Fibroblast of lung (primary cell): ENCODE data around the gene TUBB1.

ENCODE experiments used
- EZH2 ChIP-seq: IDR thresholded peaks from 2 replicates; pipeline ENCODE4 v1.5.1; 2012; ENCODE audit warnings: low read length, control low read depth, mild to moderate bottlenecking; ENCODE audit errors: missing control alignments
- TF ChIP-seq, protein P1 (sequence below), 2 donors: IDR thresholded peaks in 1 of 2; conservative IDR thresholded peaks in 1 of 2; 1 replicate in 1 of 2; 2 replicates in 1 of 2; pipeline ENCODE4 v1.5.1; 2011 to 2012; ENCODE audit warnings: low read length in 2 of 2, control low read depth in 1 of 2, inconsistent platforms in 1 of 2, low read depth in 1 of 2, mild to moderate bottlenecking in 1 of 2

GRCh38 chr20:59062081-59062480 lies 42.9 kb downstream of the TUBB1 start:
- TF ChIP-seq, protein P1, sequence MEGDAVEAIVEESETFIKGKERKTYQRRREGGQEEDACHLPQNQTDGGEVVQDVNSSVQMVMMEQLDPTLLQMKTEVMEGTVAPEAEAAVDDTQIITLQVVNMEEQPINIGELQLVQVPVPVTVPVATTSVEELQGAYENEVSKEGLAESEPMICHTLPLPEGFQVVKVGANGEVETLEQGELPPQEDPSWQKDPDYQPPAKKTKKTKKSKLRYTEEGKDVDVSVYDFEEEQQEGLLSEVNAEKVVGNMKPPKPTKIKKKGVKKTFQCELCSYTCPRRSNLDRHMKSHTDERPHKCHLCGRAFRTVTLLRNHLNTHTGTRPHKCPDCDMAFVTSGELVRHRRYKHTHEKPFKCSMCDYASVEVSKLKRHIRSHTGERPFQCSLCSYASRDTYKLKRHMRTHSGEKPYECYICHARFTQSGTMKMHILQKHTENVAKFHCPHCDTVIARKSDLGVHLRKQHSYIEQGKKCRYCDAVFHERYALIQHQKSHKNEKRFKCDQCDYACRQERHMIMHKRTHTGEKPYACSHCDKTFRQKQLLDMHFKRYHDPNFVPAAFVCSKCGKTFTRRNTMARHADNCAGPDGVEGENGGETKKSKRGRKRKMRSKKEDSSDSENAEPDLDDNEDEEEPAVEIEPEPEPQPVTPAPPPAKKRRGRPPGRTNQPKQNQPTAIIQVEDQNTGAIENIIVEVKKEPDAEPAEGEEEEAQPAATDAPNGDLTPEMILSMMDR (conservative IDR thresholded peaks at IDR 0.05 in 1 of 2, IDR thresholded peaks at IDR 0.05 in 1 of 2; ENCODE audit: low read depth in 1 of 2, low read length in 2 of 2) = no peak
- TF ChIP-seq EZH2 = no peak
